HG03565 (cell line): ENCODE results near the gene OMA1.

Source experiments
- ATAC-seq: cut with Tn5 transposase; IDR thresholded peaks from one replicate; pipeline ENCODE4 v1.9.1; 2021; ENCODE audit warnings: mild to moderate bottlenecking, moderate library complexity; ENCODE audit not compliant: unreplicated experiment

Gene OMA1

GRCh38 chr1:58465825-58466629 is 80.5 kb downstream of the OMA1 start:
- no peak for ATAC-seq

- ATAC-seq, result no peak
These were observed 81.3 kb downstream of the OMA1 start for GRCh38 chr1:58465176-58465575.

- no peak for ATAC-seq
These were observed 86.1 kb downstream of the OMA1 start for GRCh38 chr1:58460469-58460868.

GRCh38 chr1:58459911-58460310 is 86.6 kb downstream of the OMA1 start:
- no peak for ATAC-seq

GRCh38 chr1:58457023-58457635 is 89.4 kb downstream of the OMA1 start:
- no peak for ATAC-seq

- ATAC-seq, result no peak
These were observed 90.1 kb downstream of the OMA1 start for GRCh38 chr1:58456470-58456869.

- ATAC-seq, result no peak
These were observed 91.7 kb downstream of the OMA1 start for GRCh38 chr1:58454807-58455206.

GRCh38 chr1:58454385-58454784 is 92.1 kb downstream of the OMA1 start:
- no peak for ATAC-seq

GRCh38 chr1:58451560-58452191 is 94.8 kb downstream of the OMA1 start:
- no peak for ATAC-seq

GRCh38 chr1:58447886-58448285 is 98.6 kb downstream of the OMA1 start:
- ATAC-seq, result no peak

GRCh38 chr1:58447042-58447441 is 99.5 kb downstream of the OMA1 start:
- no peak for ATAC-seq

- no peak for ATAC-seq
These were observed 100.2 kb downstream of the OMA1 start for GRCh38 chr1:58446368-58446767.

GRCh38 chr1:58443986-58444868 is 102.3 kb downstream of the OMA1 start:
- ATAC-seq, result no peak

GRCh38 chr1:58442114-58442513 is 104.4 kb downstream of the OMA1 start:
- no peak for ATAC-seq

- no peak for ATAC-seq
These were observed 104.8 kb downstream of the OMA1 start for GRCh38 chr1:58441699-58442098.

GRCh38 chr1:58440696-58441095 is 105.8 kb downstream of the OMA1 start:
- no peak for ATAC-seq

- no peak for ATAC-seq
These were observed 106.6 kb downstream of the OMA1 start for GRCh38 chr1:58439946-58440345.

- no peak for ATAC-seq
These were observed 108.1 kb downstream of the OMA1 start for GRCh38 chr1:58438468-58438867.

GRCh38 chr1:58437623-58438022 is 108.9 kb downstream of the OMA1 start:
- no peak for ATAC-seq

GRCh38 chr1:58436615-58437297 is 109.8 kb downstream of the OMA1 start:
- ATAC-seq, result no peak

GRCh38 chr1:58435376-58435775 is 111.2 kb downstream of the OMA1 start:
- no peak for ATAC-seq
